ENCODE results near the gene SLC4A1AP. TPM values are rescaled to one million over a fixed set of nuclear protein-coding genes. Genes with fewer than 3 reads are reported as not detected.

SLC4A1AP gene
- total and polyA plus RNA-seq, 10 of the 15 experiments (the other 5 are each of a cell fraction or from before 2014, with no cell fraction given), result 6.5 to 30.1 (median 21.5) TPM

DNA sequence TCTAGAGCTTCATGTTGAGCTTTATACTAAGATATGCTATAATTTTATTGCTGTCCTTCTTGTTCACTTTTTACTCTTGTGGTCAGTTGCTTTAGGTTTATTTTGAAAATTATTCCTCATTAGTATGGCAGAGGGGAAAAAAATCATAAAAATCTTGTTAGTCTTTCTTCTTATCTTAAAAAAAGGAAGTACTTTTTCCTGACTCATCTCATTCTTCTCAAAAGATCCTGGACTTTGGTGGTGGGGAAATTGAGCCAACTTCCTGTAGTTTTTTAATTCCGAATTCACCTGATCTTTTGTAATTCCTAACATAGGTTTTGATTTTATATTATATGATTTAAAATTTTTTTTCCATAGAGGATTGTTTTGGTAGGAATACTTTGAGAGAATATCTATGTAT lies 3.8 kb downstream of the SLC4A1AP start:
- ChIA-PET SMC1A (ENCODE audit: uncharacterized antibody, unreplicated experiment) (no interaction called here), RAD21 (ENCODE audit: unreplicated experiment) (no interaction called here), POLR2A (no interaction called here), CTCF (interaction anchor here (0.8 to 7.1 kb wide), 2 partner anchors 15 to 257 kb away, joined by 4 to 79 read pairs; no protein-coding TSS in a partner anchor)
- Histone ChIP-seq H3K9me3 (replicated peaks; ENCODE audit: control insufficient read depth, insufficient read depth, low read length) (no peaks in the 10 kb centered on the region), H3K79me2 (ENCODE audit: control insufficient read depth, insufficient read depth, low read length) (peaks cover 26% of the 10 kb centered on the region), H3K4me3 (no peak overlapping the region), H3K36me3 (ENCODE audit: control insufficient read depth in 2 of 2, insufficient read depth in 2 of 2, low read length in 1 of 2) (peaks cover 2 to 12% of the 10 kb centered on the region in 2 experiments), H3K4me1 (ENCODE audit: control insufficient read depth, insufficient read depth, low read length) (peaks cover 6% of the 10 kb centered on the region), H3K27me3 (replicated peaks in 1 of 2; ENCODE audit: control insufficient read depth in 2 of 2, insufficient read depth in 2 of 2, low read length in 1 of 2) (no peaks in the 10 kb centered on the region), H2AFZ (ENCODE audit: control insufficient read depth, low read depth, low read length) (no peak overlapping the region), H3K9ac (ENCODE audit: control insufficient read depth, insufficient read depth, low read length) (no peak overlapping the region), H3K27ac (ENCODE audit: control insufficient read depth, insufficient read depth) (no peak overlapping the region), H4K20me1 (ENCODE audit: control insufficient read depth, insufficient read depth) (no peaks in the 10 kb centered on the region), H3K4me2 (ENCODE audit: control insufficient read depth, insufficient read depth) (no peak overlapping the region)
- DNase-seq (ENCODE audit: low read depth, low spot score) (no peak), ATAC-seq (no peak), FAIRE-seq (no peak)
- BruUV-seq (replicated peaks), result no TSS peak
- in situ Hi-C loops (cut with MboI) (no loop called here), intact Hi-C loops (cut with micrococcal nuclease; ENCODE audit: unreplicated experiment) (loop anchor here (10.0 kb wide), 1 partner anchor 183 kb away; the partner anchor contains the start of gene IFT172)
- TF ChIP-seq SPI1 (IDR thresholded peaks at IDR 0.05; ENCODE audit: borderline replicate concordance, insufficient read depth, low read depth, low read length) (no peak), KAT2A (conservative IDR thresholded peaks at IDR 0.05; ENCODE audit: control insufficient read depth, low read depth, low read length) (no peak), ZNF274 (IDR thresholded peaks at IDR 0.05; ENCODE audit: insufficient read depth, insufficient read length) (no peak), BMI1 (IDR thresholded peaks at IDR 0.05; ENCODE audit: borderline replicate concordance) (no peak), MYC (IDR thresholded peaks at IDR 0.05; ENCODE audit: insufficient read depth, insufficient read length, insufficient replicate concordance, low read length, severe bottlenecking) (no peak), RB1 (IDR thresholded peaks at IDR 0.05; ENCODE audit: borderline replicate concordance) (no peak), LARP7 (IDR thresholded peaks at IDR 0.05) (no peak)
- TF ChIP-seq, protein P1, sequence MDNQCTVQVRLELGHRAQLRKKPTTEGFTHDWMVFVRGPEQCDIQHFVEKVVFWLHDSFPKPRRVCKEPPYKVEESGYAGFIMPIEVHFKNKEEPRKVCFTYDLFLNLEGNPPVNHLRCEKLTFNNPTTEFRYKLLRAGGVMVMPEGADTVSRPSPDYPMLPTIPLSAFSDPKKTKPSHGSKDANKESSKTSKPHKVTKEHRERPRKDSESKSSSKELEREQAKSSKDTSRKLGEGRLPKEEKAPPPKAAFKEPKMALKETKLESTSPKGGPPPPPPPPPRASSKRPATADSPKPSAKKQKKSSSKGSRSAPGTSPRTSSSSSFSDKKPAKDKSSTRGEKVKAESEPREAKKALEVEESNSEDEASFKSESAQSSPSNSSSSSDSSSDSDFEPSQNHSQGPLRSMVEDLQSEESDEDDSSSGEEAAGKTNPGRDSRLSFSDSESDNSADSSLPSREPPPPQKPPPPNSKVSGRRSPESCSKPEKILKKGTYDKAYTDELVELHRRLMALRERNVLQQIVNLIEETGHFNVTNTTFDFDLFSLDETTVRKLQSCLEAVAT (IDR thresholded peaks at IDR 0.05), result no peak
- TF ChIP-seq, protein P2, sequence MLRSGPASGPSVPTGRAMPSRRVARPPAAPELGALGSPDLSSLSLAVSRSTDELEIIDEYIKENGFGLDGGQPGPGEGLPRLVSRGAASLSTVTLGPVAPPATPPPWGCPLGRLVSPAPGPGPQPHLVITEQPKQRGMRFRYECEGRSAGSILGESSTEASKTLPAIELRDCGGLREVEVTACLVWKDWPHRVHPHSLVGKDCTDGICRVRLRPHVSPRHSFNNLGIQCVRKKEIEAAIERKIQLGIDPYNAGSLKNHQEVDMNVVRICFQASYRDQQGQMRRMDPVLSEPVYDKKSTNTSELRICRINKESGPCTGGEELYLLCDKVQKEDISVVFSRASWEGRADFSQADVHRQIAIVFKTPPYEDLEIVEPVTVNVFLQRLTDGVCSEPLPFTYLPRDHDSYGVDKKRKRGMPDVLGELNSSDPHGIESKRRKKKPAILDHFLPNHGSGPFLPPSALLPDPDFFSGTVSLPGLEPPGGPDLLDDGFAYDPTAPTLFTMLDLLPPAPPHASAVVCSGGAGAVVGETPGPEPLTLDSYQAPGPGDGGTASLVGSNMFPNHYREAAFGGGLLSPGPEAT (IDR thresholded peaks at IDR 0.05; ENCODE audit: low read depth), result no peak
- TF ChIP-seq, protein P3, sequence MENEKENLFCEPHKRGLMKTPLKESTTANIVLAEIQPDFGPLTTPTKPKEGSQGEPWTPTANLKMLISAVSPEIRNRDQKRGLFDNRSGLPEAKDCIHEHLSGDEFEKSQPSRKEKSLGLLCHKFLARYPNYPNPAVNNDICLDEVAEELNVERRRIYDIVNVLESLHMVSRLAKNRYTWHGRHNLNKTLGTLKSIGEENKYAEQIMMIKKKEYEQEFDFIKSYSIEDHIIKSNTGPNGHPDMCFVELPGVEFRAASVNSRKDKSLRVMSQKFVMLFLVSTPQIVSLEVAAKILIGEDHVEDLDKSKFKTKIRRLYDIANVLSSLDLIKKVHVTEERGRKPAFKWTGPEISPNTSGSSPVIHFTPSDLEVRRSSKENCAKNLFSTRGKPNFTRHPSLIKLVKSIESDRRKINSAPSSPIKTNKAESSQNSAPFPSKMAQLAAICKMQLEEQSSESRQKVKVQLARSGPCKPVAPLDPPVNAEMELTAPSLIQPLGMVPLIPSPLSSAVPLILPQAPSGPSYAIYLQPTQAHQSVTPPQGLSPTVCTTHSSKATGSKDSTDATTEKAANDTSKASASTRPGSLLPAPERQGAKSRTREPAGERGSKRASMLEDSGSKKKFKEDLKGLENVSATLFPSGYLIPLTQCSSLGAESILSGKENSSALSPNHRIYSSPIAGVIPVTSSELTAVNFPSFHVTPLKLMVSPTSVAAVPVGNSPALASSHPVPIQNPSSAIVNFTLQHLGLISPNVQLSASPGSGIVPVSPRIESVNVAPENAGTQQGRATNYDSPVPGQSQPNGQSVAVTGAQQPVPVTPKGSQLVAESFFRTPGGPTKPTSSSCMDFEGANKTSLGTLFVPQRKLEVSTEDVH (IDR thresholded peaks at IDR 0.05; ENCODE audit: low read depth, partially characterized antibody), result no peak
- TF ChIP-seq, protein P4, sequence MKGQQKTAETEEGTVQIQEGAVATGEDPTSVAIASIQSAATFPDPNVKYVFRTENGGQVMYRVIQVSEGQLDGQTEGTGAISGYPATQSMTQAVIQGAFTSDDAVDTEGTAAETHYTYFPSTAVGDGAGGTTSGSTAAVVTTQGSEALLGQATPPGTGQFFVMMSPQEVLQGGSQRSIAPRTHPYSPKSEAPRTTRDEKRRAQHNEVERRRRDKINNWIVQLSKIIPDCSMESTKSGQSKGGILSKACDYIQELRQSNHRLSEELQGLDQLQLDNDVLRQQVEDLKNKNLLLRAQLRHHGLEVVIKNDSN (IDR thresholded peaks at IDR 0.05; ENCODE audit: borderline replicate concordance, extremely low read length, insufficient read depth, low read depth, low read length), result no peak
- WGBS (ENCODE audit: insufficient coverage, insufficient replicate concordance, low lambda C conversion rate, missing lambda C conversion rate), result 0% methylated on average over 1 of the region's 1 CpG
